ENCODE results near the gene CTCF.

Gene CTCF

GRCh38 chr16:67661886-67662652 is 99.7 kb downstream of the CTCF start:
- no peak overlapping the region for H3K27ac ChIP-seq (ENCODE audit: insufficient read depth in 1 of 2, low read depth in 1 of 2, low read length in 2 of 2, poor library complexity in 1 of 2, severe bottlenecking in 2 of 2)
- ChIA-PET CTCF (interaction anchor here (0.9 to 10.1 kb wide), 8 partner anchors 10 to 148 kb away, joined by 3 to 111 read pairs (median 8); partner anchors contain the start of genes CARMIL2 and CTCF), POLR2A (interaction anchor here (0.7 kb wide), 1 partner anchor 120 kb away, joined by 3 read pairs; no protein-coding TSS in a partner anchor)
- no peaks in the 10 kb centered on the region for H3K9me3 ChIP-seq (ENCODE audit: control extremely low read depth in 1 of 5, control insufficient read depth in 4 of 5, insufficient read depth in 2 of 5, low read depth in 1 of 5, low read length in 4 of 5)
- no peak for DNase-seq
- WGBS (ENCODE audit: insufficient coverage): 99% methylated on average over 33 of the region's 34 CpGs
- H3K4me1 ChIP-seq (ENCODE audit: control extremely low read depth in 1 of 4, control insufficient read depth in 4 of 4, insufficient read depth in 4 of 4, low read length in 3 of 4): peaks cover 2 to 40% (median 34%) of the 10 kb centered on the region in 4 experiments
- H3K27me3 ChIP-seq (replicated peaks in 2 of 5; ENCODE audit: control insufficient read depth in 4 of 5, insufficient read depth in 5 of 5, low read length in 4 of 5): no peaks in the 10 kb centered on the region
- peak overlapping the region in 1 of 7 experiments; percentile 77 for H3K4me3 ChIP-seq (ENCODE audit: control insufficient read depth in 1 of 7, extremely low read depth in 1 of 7, insufficient read depth in 4 of 7, low read depth in 2 of 7, low read length in 6 of 7)
- peaks cover 2 to 32% (median 23%) of the 10 kb centered on the region in 4 experiments for H3K36me3 ChIP-seq (ENCODE audit: control insufficient read depth in 4 of 4, insufficient read depth in 4 of 4, low read length in 3 of 4)

GRCh38 chr16:67662653-67663010 is 100.3 kb downstream of the CTCF start:
- Histone ChIP-seq H3K4me1 (ENCODE audit: control extremely low read depth in 1 of 4, control insufficient read depth in 4 of 4, insufficient read depth in 4 of 4, low read length in 3 of 4) (peaks cover 2 to 46% (median 39%) of the 10 kb centered on the region in 4 experiments), H3K4me3 (ENCODE audit: control insufficient read depth in 1 of 7, extremely low read depth in 1 of 7, insufficient read depth in 4 of 7, low read depth in 2 of 7, low read length in 6 of 7) (no peak overlapping the region)

GRCh38 chr16:67663151-67663876 is 101.0 kb downstream of the CTCF start:
- Histone ChIP-seq H3K4me1 (ENCODE audit: control extremely low read depth in 1 of 4, control insufficient read depth in 4 of 4, insufficient read depth in 4 of 4, low read length in 3 of 4) (peaks cover 2 to 53% (median 45%) of the 10 kb centered on the region in 4 experiments), H3K36me3 (ENCODE audit: control insufficient read depth in 4 of 4, insufficient read depth in 4 of 4, low read length in 3 of 4) (peaks cover 0 to 20% (median 13%) of the 10 kb centered on the region in 4 experiments), H3K27ac (ENCODE audit: insufficient read depth in 1 of 2, low read depth in 1 of 2, low read length in 2 of 2, poor library complexity in 1 of 2, severe bottlenecking in 2 of 2) (no peak overlapping the region), H3K27me3 (replicated peaks in 2 of 5; ENCODE audit: control insufficient read depth in 4 of 5, insufficient read depth in 5 of 5, low read length in 4 of 5) (no peaks in the 10 kb centered on the region), H3K4me3 (ENCODE audit: control insufficient read depth in 1 of 7, extremely low read depth in 1 of 7, insufficient read depth in 4 of 7, low read depth in 2 of 7, low read length in 6 of 7) (no peak overlapping the region), H3K9me3 (ENCODE audit: control extremely low read depth in 1 of 5, control insufficient read depth in 4 of 5, insufficient read depth in 2 of 5, low read depth in 1 of 5, low read length in 4 of 5) (no peaks in the 10 kb centered on the region)
- ChIA-PET CTCF (interaction anchor here (0.6 to 10.1 kb wide), 16 partner anchors 9 to 211 kb away, joined by 3 to 111 read pairs (median 4); partner anchors contain the start of genes CARMIL2 and CTCF), POLR2A (interaction anchor here (0.6 kb wide), 1 partner anchor 187 kb away, joined by 3 read pairs; no protein-coding TSS in a partner anchor)
- 94% methylated on average over 24 of the region's 25 CpGs for WGBS (ENCODE audit: insufficient coverage)
- peak in 2 of 3 donors; percentile 46 to 49 for DNase-seq

More at GRCh38 chr16:67662653-67663010, 100.3 kb downstream of the CTCF start:
- ChIA-PET POLR2A (interaction anchor here (0.7 kb wide), 1 partner anchor 120 kb away, joined by 3 read pairs; no protein-coding TSS in a partner anchor), CTCF (interaction anchor here (0.9 to 10.1 kb wide), 12 partner anchors 10 to 211 kb away, joined by 3 to 111 read pairs (median 6); partner anchors contain the start of genes CARMIL2 and CTCF)
- Histone ChIP-seq H3K9me3 (ENCODE audit: control extremely low read depth in 1 of 5, control insufficient read depth in 4 of 5, insufficient read depth in 2 of 5, low read depth in 1 of 5, low read length in 4 of 5) (no peaks in the 10 kb centered on the region), H3K36me3 (ENCODE audit: control insufficient read depth in 4 of 4, insufficient read depth in 4 of 4, low read length in 3 of 4) (peaks cover 0 to 27% (median 18%) of the 10 kb centered on the region in 4 experiments), H3K27ac (ENCODE audit: insufficient read depth in 1 of 2, low read depth in 1 of 2, low read length in 2 of 2, poor library complexity in 1 of 2, severe bottlenecking in 2 of 2) (no peak overlapping the region), H3K27me3 (replicated peaks in 2 of 5; ENCODE audit: control insufficient read depth in 4 of 5, insufficient read depth in 5 of 5, low read length in 4 of 5) (no peaks in the 10 kb centered on the region)
- DNase-seq: no peak

GRCh38 chr16:67663877-67664222 is 101.5 kb downstream of the CTCF start:
- POLR2A ChIA-PET: interaction anchor here (0.6 kb wide), 1 partner anchor 188 kb away, joined by 3 read pairs; no protein-coding TSS in a partner anchor
- 94% methylated on average over 5 of the region's 6 CpGs for WGBS (ENCODE audit: insufficient coverage)
- CTCF ChIA-PET: interaction anchor here (0.6 to 10.1 kb wide), 13 partner anchors 9 to 210 kb away, joined by 3 to 111 read pairs (median 5); partner anchors contain the start of genes CARMIL2 and CTCF
- no peak for DNase-seq
- Histone ChIP-seq H3K27ac (ENCODE audit: insufficient read depth in 1 of 2, low read depth in 1 of 2, low read length in 2 of 2, poor library complexity in 1 of 2, severe bottlenecking in 2 of 2) (no peak overlapping the region), H3K4me3 (ENCODE audit: control insufficient read depth in 1 of 7, extremely low read depth in 1 of 7, insufficient read depth in 4 of 7, low read depth in 2 of 7, low read length in 6 of 7) (no peak overlapping the region), H3K9me3 (ENCODE audit: control extremely low read depth in 1 of 5, control insufficient read depth in 4 of 5, insufficient read depth in 2 of 5, low read depth in 1 of 5, low read length in 4 of 5) (no peaks in the 10 kb centered on the region), H3K27me3 (replicated peaks in 2 of 5; ENCODE audit: control insufficient read depth in 4 of 5, insufficient read depth in 5 of 5, low read length in 4 of 5) (no peaks in the 10 kb centered on the region), H3K4me1 (ENCODE audit: control extremely low read depth in 1 of 4, control insufficient read depth in 4 of 4, insufficient read depth in 4 of 4, low read length in 3 of 4) (peaks cover 2 to 53% (median 48%) of the 10 kb centered on the region in 4 experiments), H3K36me3 (ENCODE audit: control insufficient read depth in 4 of 4, insufficient read depth in 4 of 4, low read length in 3 of 4) (peaks cover 0 to 14% (median 8%) of the 10 kb centered on the region in 4 experiments)

GRCh38 chr16:67664258-67664657 is 101.9 kb downstream of the CTCF start:
- Histone ChIP-seq H3K4me1 (ENCODE audit: control extremely low read depth in 1 of 4, control insufficient read depth in 4 of 4, insufficient read depth in 4 of 4, low read length in 3 of 4) (peaks cover 2 to 53% (median 47%) of the 10 kb centered on the region in 4 experiments), H3K36me3 (ENCODE audit: control insufficient read depth in 4 of 4, insufficient read depth in 4 of 4, low read length in 3 of 4) (peaks cover 0 to 11% (median 7%) of the 10 kb centered on the region in 4 experiments), H3K9me3 (ENCODE audit: control extremely low read depth in 1 of 5, control insufficient read depth in 4 of 5, insufficient read depth in 2 of 5, low read depth in 1 of 5, low read length in 4 of 5) (no peaks in the 10 kb centered on the region), H3K4me3 (ENCODE audit: control insufficient read depth in 1 of 7, extremely low read depth in 1 of 7, insufficient read depth in 4 of 7, low read depth in 2 of 7, low read length in 6 of 7) (no peak overlapping the region), H3K27ac (ENCODE audit: insufficient read depth in 1 of 2, low read depth in 1 of 2, low read length in 2 of 2, poor library complexity in 1 of 2, severe bottlenecking in 2 of 2) (no peak overlapping the region), H3K27me3 (replicated peaks in 2 of 5; ENCODE audit: control insufficient read depth in 4 of 5, insufficient read depth in 5 of 5, low read length in 4 of 5) (no peaks in the 10 kb centered on the region)
- 95% methylated on average over 4 of the region's 4 CpGs for WGBS (ENCODE audit: insufficient coverage)
- POLR2A ChIA-PET: interaction anchor here (0.6 kb wide), 1 partner anchor 188 kb away, joined by 3 read pairs; no protein-coding TSS in a partner anchor
- DNase-seq: no peak
- CTCF ChIA-PET: interaction anchor here (0.6 to 10.1 kb wide), 12 partner anchors 8 to 210 kb away, joined by 3 to 111 read pairs (median 6); partner anchors contain the start of genes CARMIL2 and CTCF

GRCh38 chr16:67664871-67665270 is 102.5 kb downstream of the CTCF start:
- no peak overlapping the region for H3K27ac ChIP-seq (ENCODE audit: insufficient read depth in 1 of 2, low read depth in 1 of 2, low read length in 2 of 2, poor library complexity in 1 of 2, severe bottlenecking in 2 of 2)
- no peaks in the 10 kb centered on the region for H3K9me3 ChIP-seq (ENCODE audit: control extremely low read depth in 1 of 5, control insufficient read depth in 4 of 5, insufficient read depth in 2 of 5, low read depth in 1 of 5, low read length in 4 of 5)
- WGBS (ENCODE audit: insufficient coverage): 100% methylated on average over 6 of the region's 7 CpGs
- DNase-seq: no peak
- no peaks in the 10 kb centered on the region for H3K27me3 ChIP-seq (replicated peaks in 2 of 5; ENCODE audit: control insufficient read depth in 4 of 5, insufficient read depth in 5 of 5, low read length in 4 of 5)
- peaks cover 2 to 48% (median 42%) of the 10 kb centered on the region in 4 experiments for H3K4me1 ChIP-seq (ENCODE audit: control extremely low read depth in 1 of 4, control insufficient read depth in 4 of 4, insufficient read depth in 4 of 4, low read length in 3 of 4)
- H3K36me3 ChIP-seq (ENCODE audit: control insufficient read depth in 4 of 4, insufficient read depth in 4 of 4, low read length in 3 of 4): peaks cover 0 to 11% (median 7%) of the 10 kb centered on the region in 4 experiments
- no peak overlapping the region for H3K4me3 ChIP-seq (ENCODE audit: control insufficient read depth in 1 of 7, extremely low read depth in 1 of 7, insufficient read depth in 4 of 7, low read depth in 2 of 7, low read length in 6 of 7)
- CTCF ChIA-PET: interaction anchor here (1.2 to 10.1 kb wide), 9 partner anchors 20 to 171 kb away, joined by 3 to 111 read pairs (median 9); partner anchors contain the start of genes CARMIL2 and CTCF
- POLR2A ChIA-PET: interaction anchor here (2.0 kb wide), 1 partner anchor 117 kb away, joined by 6 read pairs; no protein-coding TSS in a partner anchor

Data from common myeloid progenitor, CD34-positive (primary cell).